ENCODE data around the gene BRD2.

DNA sequence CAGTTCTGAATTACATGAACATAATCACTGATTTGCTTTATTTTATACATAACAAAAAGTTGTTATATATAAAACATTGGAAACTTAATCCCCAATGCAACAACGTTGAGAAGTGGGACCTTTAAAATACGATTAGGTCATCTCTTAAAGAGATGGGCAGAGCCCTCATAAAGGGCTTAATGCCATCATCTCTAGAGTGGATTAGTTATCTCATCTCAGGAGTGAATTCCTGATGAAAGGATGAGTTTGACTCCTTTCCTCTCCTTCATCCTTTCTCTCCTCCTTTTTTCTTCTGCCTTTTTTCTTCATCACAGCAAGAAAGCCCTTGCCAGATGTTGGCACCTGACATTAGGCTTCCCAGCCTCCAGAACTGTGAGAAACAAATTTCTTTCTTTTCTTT lies 27.1 kb downstream of the BRD2 start:
- TF ChIP-seq, protein P1, sequence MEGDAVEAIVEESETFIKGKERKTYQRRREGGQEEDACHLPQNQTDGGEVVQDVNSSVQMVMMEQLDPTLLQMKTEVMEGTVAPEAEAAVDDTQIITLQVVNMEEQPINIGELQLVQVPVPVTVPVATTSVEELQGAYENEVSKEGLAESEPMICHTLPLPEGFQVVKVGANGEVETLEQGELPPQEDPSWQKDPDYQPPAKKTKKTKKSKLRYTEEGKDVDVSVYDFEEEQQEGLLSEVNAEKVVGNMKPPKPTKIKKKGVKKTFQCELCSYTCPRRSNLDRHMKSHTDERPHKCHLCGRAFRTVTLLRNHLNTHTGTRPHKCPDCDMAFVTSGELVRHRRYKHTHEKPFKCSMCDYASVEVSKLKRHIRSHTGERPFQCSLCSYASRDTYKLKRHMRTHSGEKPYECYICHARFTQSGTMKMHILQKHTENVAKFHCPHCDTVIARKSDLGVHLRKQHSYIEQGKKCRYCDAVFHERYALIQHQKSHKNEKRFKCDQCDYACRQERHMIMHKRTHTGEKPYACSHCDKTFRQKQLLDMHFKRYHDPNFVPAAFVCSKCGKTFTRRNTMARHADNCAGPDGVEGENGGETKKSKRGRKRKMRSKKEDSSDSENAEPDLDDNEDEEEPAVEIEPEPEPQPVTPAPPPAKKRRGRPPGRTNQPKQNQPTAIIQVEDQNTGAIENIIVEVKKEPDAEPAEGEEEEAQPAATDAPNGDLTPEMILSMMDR (conservative IDR thresholded peaks at IDR 0.05; ENCODE audit: low read depth, low read length), result no peak
- no peak for TF ChIP-seq EZH2 (IDR thresholded peaks at IDR 0.05; ENCODE audit: low read length, unreplicated experiment)
- TF ChIP-seq EZH2phosphoT487 (IDR thresholded peaks at IDR 0.05; ENCODE audit: borderline replicate concordance, low read length), result no peak
